Measurements from ENCODE around the gene INAFM2.

The INAFM2 gene

GRCh38 chr15:40301467-40302179 lies 21.9 kb upstream of the INAFM2 start:
- Histone ChIP-seq H3K36me3 (ENCODE audit: control insufficient read depth in 2 of 2, insufficient read depth in 1 of 2, low read length in 2 of 2) (no peaks in the 10 kb centered on the region), H3K27ac (ENCODE audit: extremely low read depth, low read depth, low read length) (no peak overlapping the region), H3K9me3 (ENCODE audit: control insufficient read depth, insufficient read depth, low read depth, low read length) (no peaks in the 10 kb centered on the region), H3K4me1 (ENCODE audit: control insufficient read depth, insufficient read depth, low read length) (no peaks in the 10 kb centered on the region), H3K4me3 (ENCODE audit: low read depth, low read length) (no peak overlapping the region)
- ChIA-PET POLR2A (interaction anchor here (1.1 kb wide), 1 partner anchor 10 kb away, joined by 3 read pairs; no protein-coding TSS in a partner anchor), CTCF (interaction anchor here (0.6 to 1.8 kb wide), 6 partner anchors 8 to 27 kb away, joined by 3 to 8 read pairs (median 4); no protein-coding TSS in a partner anchor)
- TF ChIP-seq ZNF473 (tag by site-specific recombination; IDR thresholded peaks at IDR 0.05) (no peak), OSR2 (tag by site-specific recombination; IDR thresholded peaks at IDR 0.05) (no peak), ZNF274 (IDR thresholded peaks at IDR 0.05; ENCODE audit: low read length) (no peak), ZNF274 (tag by site-specific recombination; IDR thresholded peaks at IDR 0.05; ENCODE audit: borderline replicate concordance) (no peak), ZNF76 (tag by site-specific recombination; IDR thresholded peaks at IDR 0.05; ENCODE audit: borderline replicate concordance, low read depth) (no peak), ZNF324 (tag by site-specific recombination; IDR thresholded peaks at IDR 0.05) (no peak), HOXD13 (CRISPR knock-in tag; IDR thresholded peaks at IDR 0.05; ENCODE audit: borderline replicate concordance) (no peak), PATZ1 (tag by site-specific recombination; IDR thresholded peaks at IDR 0.05) (no peak), EGR2 (tag by site-specific recombination; IDR thresholded peaks at IDR 0.05; ENCODE audit: low read depth) (no peak), KLF7 (tag by site-specific recombination; IDR thresholded peaks at IDR 0.05; ENCODE audit: borderline replicate concordance) (no peak), ZNF18 (tag by site-specific recombination; IDR thresholded peaks at IDR 0.05) (no peak), REPIN1 (tag by site-specific recombination; IDR thresholded peaks at IDR 0.05; ENCODE audit: low read depth) (no peak), ZNF664 (tag by site-specific recombination; IDR thresholded peaks at IDR 0.05) (no peak), ZNF202 (tag by site-specific recombination; IDR thresholded peaks at IDR 0.05; ENCODE audit: borderline replicate concordance) (no peak), ZNF514 (tag by site-specific recombination; IDR thresholded peaks at IDR 0.05) (no peak), ZSCAN16 (tag by site-specific recombination; IDR thresholded peaks at IDR 0.05) (no peak), SCRT2 (tag by site-specific recombination; IDR thresholded peaks at IDR 0.05) (no peak), ZNF416 (tag by site-specific recombination; IDR thresholded peaks at IDR 0.05) (no peak), ZNF843 (tag by site-specific recombination; IDR thresholded peaks at IDR 0.05) (no peak)
- TF ChIP-seq, protein P1, sequence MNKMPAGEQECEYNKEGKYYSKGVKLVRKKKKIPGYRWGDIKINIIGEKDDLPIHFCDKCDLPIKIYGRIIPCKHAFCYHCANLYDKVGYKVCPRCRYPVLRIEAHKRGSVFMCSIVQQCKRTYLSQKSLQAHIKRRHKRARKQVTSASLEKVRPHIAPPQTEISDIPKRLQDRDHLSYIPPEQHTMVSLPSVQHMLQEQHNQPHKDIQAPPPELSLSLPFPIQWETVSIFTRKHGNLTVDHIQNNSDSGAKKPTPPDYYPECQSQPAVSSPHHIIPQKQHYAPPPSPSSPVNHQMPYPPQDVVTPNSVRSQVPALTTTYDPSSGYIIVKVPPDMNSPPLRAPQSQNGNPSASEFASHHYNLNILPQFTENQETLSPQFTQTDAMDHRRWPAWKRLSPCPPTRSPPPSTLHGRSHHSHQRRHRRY (tag by site-specific recombination; IDR thresholded peaks at IDR 0.05) = no peak

GRCh38 chr15:40302288-40302886 lies 21.1 kb upstream of the INAFM2 start:
- Histone ChIP-seq H3K27ac (ENCODE audit: extremely low read depth, low read depth, low read length) (no peak overlapping the region), H3K36me3 (ENCODE audit: control insufficient read depth in 2 of 2, insufficient read depth in 1 of 2, low read length in 2 of 2) (no peaks in the 10 kb centered on the region)
- CTCF ChIA-PET = interaction anchor here (1.1 to 1.8 kb wide), 3 partner anchors 7 to 27 kb away, joined by 4 to 8 read pairs (median 6); no protein-coding TSS in a partner anchor

More at GRCh38 chr15:40302288-40302886, 21.1 kb upstream of the INAFM2 start:
- no peaks in the 10 kb centered on the region for H3K9me3 ChIP-seq (ENCODE audit: control insufficient read depth, insufficient read depth, low read depth, low read length)
- POLR2A ChIA-PET = no interaction called here
- no peaks in the 10 kb centered on the region for H3K4me1 ChIP-seq (ENCODE audit: control insufficient read depth, insufficient read depth, low read length)
- TF ChIP-seq ZNF366 (tag by site-specific recombination; conservative IDR thresholded peaks at IDR 0.05) (no peak), ZNF791 (tag by site-specific recombination; IDR thresholded peaks at IDR 0.05) (no peak), ZNF335 (tag by site-specific recombination; conservative IDR thresholded peaks at IDR 0.05) (no peak), EGR2 (tag by site-specific recombination; IDR thresholded peaks at IDR 0.05; ENCODE audit: low read depth) (no peak), ZNF555 (tag by site-specific recombination; conservative IDR thresholded peaks at IDR 0.05) (no peak), ZNF266 (tag by site-specific recombination; IDR thresholded peaks at IDR 0.05; ENCODE audit: low read depth) (no peak), ZNF658 (tag by site-specific recombination; IDR thresholded peaks at IDR 0.05) (no peak), ELK4 (IDR thresholded peaks at IDR 0.05; ENCODE audit: borderline replicate concordance, low read depth, low read length) (no peak)
- no peak overlapping the region for H3K4me3 ChIP-seq (ENCODE audit: low read depth, low read length)
